Uterus (tissue), 2 donors: ENCODE measurements around the gene HCK.

Source experiments
- CTCF ChIP-seq, 4 experiments: fragments of 200-600 bp in 2 of 4; fragments of 450-650 bp in 2 of 4; sonication (generic) in 2 of 4; IDR thresholded peaks; one replicate each; pipeline ENCODE4 v1.5.1; 2016 to 2019; ENCODE audit warnings: antibody characterized with exemption in 4 of 4, mild to moderate bottlenecking in 2 of 4, moderate library complexity in 1 of 4
- POLR2A ChIP-seq, 2 donors: fragments of 450-650 bp; IDR thresholded peaks; one replicate each; pipeline ENCODE4 v1.6.1; 2016; ENCODE audit warnings: antibody characterized with exemption in 2 of 2, mild to moderate bottlenecking in 1 of 2, moderate library complexity in 1 of 2

GRCh38 chr20:32088759-32089158 lies 36.7 kb downstream of the HCK start:
- TF ChIP-seq POLR2A (IDR thresholded peaks at IDR 0.05), result no peak
- no peak for TF ChIP-seq CTCF (IDR thresholded peaks at IDR 0.05)
